Forelimb muscle (tissue), 1 donor: Measurements from ENCODE around the gene ACTL7B. TPM values are rescaled to one million over a fixed set of nuclear protein-coding genes. Genes with fewer than 3 reads are reported as not detected.
"Not testable (repeated sequence)": the region's sequence is repeated elsewhere in the genome, so short reads cannot be mapped to it uniquely, and the experiment has no call there.

Source experiments
- DNase-seq: peaks from one replicate; pipeline ENCODE4 v3.0.0-alpha.2; 2013; ENCODE audit warnings: low read depth
- polyA plus RNA-seq: library from polyadenylated mRNA; unstranded; fragments of 120-200 nt; gene quantifications from one replicate; pipeline ENCODE4 v1.2.1, GENCODE V29; 2013; ENCODE audit not compliant: insufficient read length

The ACTL7B gene
- polyA plus RNA-seq, 1 donor: not detected

DNA sequence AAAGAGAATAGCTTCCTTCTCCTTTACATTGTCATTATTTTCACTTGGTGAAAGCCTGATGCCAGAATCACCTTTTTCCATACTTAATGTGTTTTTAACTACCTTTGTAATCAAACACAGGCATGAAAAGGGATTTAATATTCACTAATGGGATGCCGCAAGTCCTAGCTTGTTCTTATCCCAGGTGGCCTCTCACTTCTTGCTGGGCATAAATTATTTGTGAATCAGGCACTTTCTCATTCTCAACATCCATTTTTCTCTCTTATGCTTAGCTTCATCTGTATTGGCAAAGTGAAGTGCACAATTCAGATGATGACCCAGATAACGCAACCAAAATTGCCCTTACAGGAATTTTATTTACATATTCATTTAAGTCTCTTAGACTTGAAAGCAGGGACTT lies 10.9 kb downstream of the ACTL7B start:
- no peak for DNase-seq

- peak; percentile 68 for DNase-seq
Measured at GRCh38 chr9:108844391-108844790, 11.4 kb downstream of the ACTL7B start.

- no peak for DNase-seq
Measured at GRCh38 chr9:108842610-108843295, 13.0 kb downstream of the ACTL7B start.

DNA sequence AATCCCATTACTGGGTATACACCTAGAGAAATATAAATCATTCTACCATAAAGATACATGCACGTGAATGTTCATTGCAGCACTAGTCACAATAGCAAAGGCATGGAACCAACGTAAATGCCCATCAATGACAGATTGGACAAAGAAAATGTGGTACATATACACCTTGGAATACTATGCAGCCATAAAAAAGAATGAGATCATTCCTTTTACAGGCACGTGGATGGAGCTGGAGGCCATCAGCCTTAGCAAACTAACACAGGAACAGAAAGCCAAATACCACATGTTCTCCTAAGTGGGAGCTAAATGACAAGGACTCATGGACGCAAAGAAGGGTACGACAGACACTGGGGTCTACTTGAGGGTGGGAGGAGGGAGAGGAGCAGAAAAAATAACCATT lies 16.2 kb downstream of the ACTL7B start:
- DNase-seq: not testable (repeated sequence)

DNA sequence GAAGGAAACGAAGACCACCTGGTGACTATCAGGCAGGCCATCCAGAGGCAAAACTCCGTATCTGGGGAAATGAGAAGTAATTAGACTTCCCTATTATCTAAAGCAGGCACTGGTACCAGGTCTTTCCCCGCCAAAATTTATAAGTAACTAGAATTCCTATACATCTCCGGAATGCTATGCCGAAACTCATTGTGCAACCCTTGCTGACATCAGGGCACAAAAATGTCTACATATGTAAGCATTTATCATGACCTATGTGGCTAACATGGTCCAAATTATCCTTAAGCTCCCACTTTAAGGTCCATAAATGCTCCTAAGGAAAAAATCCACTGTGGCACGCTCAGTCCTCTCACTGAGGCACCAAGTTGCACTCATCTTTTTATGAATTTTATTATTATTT lies 17.8 kb downstream of the ACTL7B start:
- no peak for DNase-seq

DNA sequence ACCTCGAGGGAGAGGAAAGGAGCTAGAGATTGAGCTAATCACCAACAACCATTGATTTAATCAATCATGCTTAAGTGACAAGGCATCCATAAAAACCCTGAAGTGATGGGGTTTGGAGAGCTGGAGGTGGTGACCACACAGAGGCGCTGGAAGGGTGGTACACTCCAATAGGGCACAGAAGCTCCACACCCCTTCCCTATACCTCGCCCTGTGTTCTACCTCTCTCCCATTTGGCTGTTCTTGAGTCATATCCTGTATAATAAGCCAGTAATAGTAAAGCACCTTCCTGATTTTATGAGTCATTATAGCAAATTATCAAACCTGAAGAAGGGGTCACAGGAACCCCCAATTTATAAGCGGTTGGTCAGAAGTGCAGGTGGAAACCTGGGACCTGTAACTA lies 18.3 kb downstream of the ACTL7B start:
- no peak for DNase-seq

DNA sequence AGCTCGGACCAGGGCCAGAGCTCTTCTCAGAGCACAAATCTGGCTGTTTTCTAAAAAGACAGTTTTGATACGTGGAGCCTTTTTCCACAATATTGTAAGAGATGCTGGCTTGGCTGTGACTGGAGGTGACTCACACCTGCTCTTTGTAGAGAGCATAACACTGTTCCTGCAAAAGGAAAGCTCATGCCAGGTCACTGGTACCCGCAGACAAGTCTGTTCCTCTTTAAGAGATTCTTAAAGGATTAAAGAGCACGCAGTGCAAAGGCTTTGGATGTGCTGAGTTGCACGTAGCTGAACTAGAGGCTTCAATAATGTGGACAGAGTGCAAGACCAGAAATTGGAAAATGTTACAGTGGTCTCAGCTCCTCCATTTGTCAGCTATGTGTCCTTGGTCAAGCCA lies 19.0 kb downstream of the ACTL7B start:
- DNase-seq: no peak

- no peak for DNase-seq
Measured at GRCh38 chr9:108836319-108836718, 19.5 kb downstream of the ACTL7B start.

DNA sequence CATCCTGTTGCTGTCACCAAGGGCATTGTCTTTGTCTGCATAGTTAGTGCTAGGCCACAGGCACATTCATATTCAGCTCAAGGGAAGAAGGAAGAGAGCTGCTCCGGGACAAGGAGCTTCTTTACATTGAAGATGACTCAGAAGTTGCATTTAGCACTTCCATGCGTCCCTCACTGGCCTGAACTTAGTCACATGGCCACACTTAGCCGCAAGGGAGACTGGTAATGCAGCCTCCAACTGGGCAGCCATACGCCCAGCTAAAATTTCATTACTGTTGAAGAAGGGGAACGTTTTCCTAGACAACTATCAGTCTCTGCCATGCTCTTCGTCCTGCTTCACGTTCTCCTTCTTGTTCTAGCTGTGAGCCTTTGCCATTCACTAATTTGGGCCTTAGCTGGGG lies 20.0 kb downstream of the ACTL7B start:
- DNase-seq: no peak

DNA sequence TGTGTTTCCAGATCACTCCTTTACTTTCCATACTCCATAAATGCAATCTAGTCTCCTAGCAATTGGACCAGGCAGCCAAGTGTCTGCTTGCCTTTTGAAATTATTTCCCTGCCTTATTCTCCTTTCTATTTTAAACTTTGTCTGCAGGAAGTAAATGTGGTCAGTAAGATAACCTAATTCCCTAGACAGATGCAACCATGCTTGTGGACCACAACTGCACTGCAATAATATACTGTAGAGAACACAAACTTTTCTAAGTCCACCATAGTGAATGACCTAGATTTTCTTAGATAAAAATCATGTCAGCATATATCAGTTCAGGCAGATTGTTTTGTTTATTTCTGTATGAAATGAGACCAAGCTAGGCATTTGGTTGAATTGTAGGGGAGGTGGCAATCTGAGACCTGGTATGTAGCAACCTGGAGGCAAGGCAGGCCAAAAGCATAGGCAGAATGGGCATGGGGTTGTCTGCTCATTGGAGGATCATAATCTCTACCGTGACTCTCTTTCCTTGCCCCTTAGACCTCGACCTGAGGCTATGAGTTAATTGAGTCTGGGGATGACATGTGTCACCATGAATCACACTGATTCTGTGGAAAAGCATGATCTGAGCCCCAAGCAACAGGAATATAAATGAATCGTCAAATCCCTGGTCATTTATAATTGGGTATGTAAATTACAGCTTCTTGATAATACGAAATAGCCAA lies 20.7 kb downstream of the ACTL7B start:
- DNase-seq: no peak

- DNase-seq: no peak
Measured at GRCh38 chr9:108832179-108832500, 23.6 kb downstream of the ACTL7B start.

GRCh38 chr9:108831496-108832178 lies 24.1 kb downstream of the ACTL7B start:
- no peak for DNase-seq

- no peak for DNase-seq
Measured at GRCh38 chr9:108830272-108830671, 25.5 kb downstream of the ACTL7B start.

DNA sequence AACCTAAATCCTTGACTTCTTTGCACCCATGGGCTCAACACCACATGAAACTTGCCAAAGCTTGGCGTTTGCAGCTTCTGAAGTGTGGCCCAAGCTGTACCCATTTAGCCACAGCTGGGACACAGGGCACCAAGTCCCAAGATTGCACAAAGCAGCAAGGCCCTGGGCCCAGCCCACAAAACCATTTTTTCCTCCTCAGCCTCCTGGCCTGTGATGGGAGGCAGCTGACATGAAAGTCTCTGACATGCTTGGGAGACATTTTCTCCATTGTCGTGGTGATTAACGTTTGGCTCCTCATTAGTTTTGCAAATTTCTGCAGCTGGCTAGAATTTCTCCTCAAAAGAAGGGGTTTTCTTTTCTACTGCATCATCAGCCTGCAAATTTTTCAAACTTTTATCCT lies 32.0 kb downstream of the ACTL7B start:
- no peak for DNase-seq

DNA sequence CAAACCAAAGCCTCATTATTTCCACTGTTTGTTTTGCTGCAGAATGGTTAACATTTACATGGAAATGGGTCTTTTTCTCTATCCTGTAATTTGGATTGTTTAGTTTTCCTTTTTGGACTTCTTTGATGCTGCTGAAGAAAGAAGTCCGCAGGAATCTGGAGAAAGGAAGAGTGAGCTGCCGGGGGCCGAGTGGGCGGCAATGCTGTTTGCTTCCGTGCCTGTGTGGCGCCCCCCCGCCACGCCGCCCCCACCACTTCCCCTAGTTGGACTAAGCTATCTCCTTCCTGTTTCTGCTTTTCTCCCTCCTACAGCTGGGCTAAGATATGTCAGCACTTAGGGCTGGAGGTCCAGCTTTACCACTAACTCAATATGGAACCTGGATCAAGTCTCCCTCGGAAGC lies 39.7 kb downstream of the ACTL7B start:
- DNase-seq: no peak

- no peak for DNase-seq
Measured at GRCh38 chr9:108815156-108815555, 40.6 kb downstream of the ACTL7B start.

- no peak for DNase-seq
Measured at GRCh38 chr9:108813951-108814601, 41.7 kb downstream of the ACTL7B start.

GRCh38 chr9:108812396-108813025 lies 43.3 kb downstream of the ACTL7B start:
- DNase-seq: no peak

GRCh38 chr9:108811944-108812343 lies 43.8 kb downstream of the ACTL7B start:
- no peak for DNase-seq

GRCh38 chr9:108809269-108809668 lies 46.5 kb downstream of the ACTL7B start:
- no peak for DNase-seq
